Urothelium cell line (cell line): ENCODE data around the gene PHYH.

Experiments used
- DNase-seq: peaks from one replicate; pipeline ENCODE4 v3.0.0; 2011; ENCODE audit warnings: low spot score, mixed read lengths
- FAIRE-seq: peaks from 2 replicates; lab custom pipeline; 2011; peaks lifted over from hg19 to GRCh38; lab: Jason Lieb, UNC

Gene PHYH

GRCh38 chr10:13233358-13233757 is 66.5 kb downstream of the PHYH start:
- FAIRE-seq (no peak), DNase-seq (no peak)

DNA sequence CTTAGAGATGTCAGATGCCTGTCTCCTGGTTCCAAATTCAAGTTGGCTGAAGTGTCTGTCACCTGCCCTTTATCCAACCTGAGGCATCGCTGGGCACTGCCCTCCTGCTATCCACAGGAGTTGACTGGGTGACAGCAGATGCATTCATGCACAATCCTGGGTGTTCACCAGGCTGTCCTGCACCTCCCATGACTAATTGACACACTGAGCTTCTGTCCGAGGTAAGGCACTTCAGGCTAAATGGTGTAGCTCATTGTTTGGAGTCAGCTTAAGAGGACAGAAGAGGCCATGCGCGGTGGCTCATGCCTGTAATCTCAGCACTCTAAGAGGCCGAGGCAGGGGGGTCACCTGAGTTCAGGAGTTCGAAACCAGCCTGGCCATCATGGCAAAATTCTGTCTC is 68.1 kb downstream of the PHYH start:
- no peak for DNase-seq
- peak; percentile 32 for FAIRE-seq

DNA sequence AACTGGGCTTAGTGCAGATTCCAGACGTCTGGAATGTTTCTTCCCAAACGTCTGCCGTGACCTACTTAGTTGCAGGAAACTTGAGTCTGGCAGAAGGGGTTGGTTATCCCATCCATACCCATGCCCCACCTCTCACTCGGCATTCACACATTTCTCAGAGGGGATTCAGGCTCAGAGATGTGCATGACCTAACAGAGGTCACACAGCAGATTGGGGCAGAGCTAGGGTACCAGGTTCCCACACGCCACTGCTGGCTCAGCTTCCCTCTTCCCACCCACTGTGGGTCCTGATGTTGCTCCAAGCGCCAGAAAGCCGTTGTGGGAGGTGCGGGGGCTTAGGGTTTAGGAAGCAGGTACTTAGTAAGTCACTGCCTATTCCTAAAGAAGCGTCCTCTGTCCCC is 68.7 kb downstream of the PHYH start:
- no peak for FAIRE-seq
- no peak for DNase-seq
